HepG2 (cell line): ENCODE data around the gene PLCB1. TPM values are rescaled to one million over a fixed set of nuclear protein-coding genes. Genes with fewer than 3 reads are reported as not detected.

ENCODE experiments used
- ARNT2 ChIP-seq: sonication (generic); formaldehyde crosslinking; IDR thresholded peaks from 2 replicates; pipeline ENCODE4 v1.8.0; 2022; ENCODE audit warnings: mild to moderate bottlenecking, low read depth, missing genetic modification reagents, moderate library complexity
- CCAR2 ChIP-seq: fragments of 200-400 bp; formaldehyde crosslinking; optimal IDR thresholded peaks from 2 replicates; pipeline ENCODE3; 2018; ENCODE audit warnings: low read depth, mild to moderate bottlenecking, low read length, moderate library complexity
- EEA1 ChIP-seq: sonication (generic); formaldehyde crosslinking; IDR thresholded peaks from 2 replicates; pipeline ENCODE4 v1.5.1; 2020; ENCODE audit warnings: mild to moderate bottlenecking, missing genetic modification reagents, borderline replicate concordance
- HNF1B ChIP-seq: sonication (generic); formaldehyde crosslinking; IDR thresholded peaks from 2 replicates; pipeline ENCODE4 v1.5.1; 2020; ENCODE audit warnings: mild to moderate bottlenecking, moderate library complexity, missing genetic modification reagents
- MAFF ChIP-seq: IDR thresholded peaks from 2 replicates; pipeline ENCODE4 v1.6.1; 2011; ENCODE audit warnings: low read depth, low read length, improper control_type of control experiment
- MAFG ChIP-seq: sonication (generic); formaldehyde crosslinking; IDR thresholded peaks from 2 replicates; pipeline ENCODE4 v1.5.1; 2020; ENCODE audit warnings: mild to moderate bottlenecking, missing genetic modification reagents
- MAFK ChIP-seq, 2 experiments: IDR thresholded peaks in 1 of 2; conservative IDR thresholded peaks in 1 of 2; 2 replicates each; pipeline ENCODE4 v1.6.1; 2011; ENCODE audit warnings: improper control_type of control experiment in 2 of 2, low read length in 2 of 2
- MED13 ChIP-seq: sonication (generic); formaldehyde crosslinking; IDR thresholded peaks from 2 replicates; pipeline ENCODE4 v1.5.0; 2020; ENCODE audit warnings: missing genetic modification reagents
- MIXL1 ChIP-seq: IDR thresholded peaks from 2 replicates; pipeline ENCODE4 v1.6.1; 2016
- NR3C1 ChIP-seq: sonication (generic); formaldehyde crosslinking; IDR thresholded peaks from 2 replicates; pipeline ENCODE4 v1.4.0; 2020; ENCODE audit warnings: missing genetic modification reagents
- RXRA ChIP-seq: sonication (generic); formaldehyde crosslinking; IDR thresholded peaks from 2 replicates; pipeline ENCODE4 v1.5.1; 2020; ENCODE audit warnings: missing genetic modification reagents
- TEAD2 ChIP-seq: sonication (generic); formaldehyde crosslinking; IDR thresholded peaks from 2 replicates; pipeline ENCODE4 v1.9.0; 2021; ENCODE audit warnings: missing genetic modification reagents
- TOE1 ChIP-seq: sonication (generic); formaldehyde crosslinking; IDR thresholded peaks from 2 replicates; pipeline ENCODE4 v1.4.0; 2020; ENCODE audit warnings: mild to moderate bottlenecking, missing genetic modification reagents
- YEATS2 ChIP-seq: sonication (generic); formaldehyde crosslinking; IDR thresholded peaks from 2 replicates; pipeline ENCODE4 v1.4.0; 2020; ENCODE audit warnings: missing genetic modification reagents, borderline replicate concordance
- ZIK1 ChIP-seq: sonication (generic); formaldehyde crosslinking; IDR thresholded peaks from 2 replicates; pipeline ENCODE4 v1.5.0; 2020; ENCODE audit warnings: mild to moderate bottlenecking, low read depth, missing genetic modification reagents, borderline replicate concordance
- ZNF136 ChIP-seq: sonication (generic); formaldehyde crosslinking; IDR thresholded peaks from 2 replicates; pipeline ENCODE4 v1.8.1; 2022; ENCODE audit warnings: low read depth, mild to moderate bottlenecking, moderate library complexity, missing genetic modification reagents
- ZNF296 ChIP-seq: sonication (generic); formaldehyde crosslinking; conservative IDR thresholded peaks from 2 replicates; pipeline ENCODE4 v1.5.0; 2020; ENCODE audit warnings: mild to moderate bottlenecking, missing genetic modification reagents
- ZNF512 ChIP-seq: sonication (generic); formaldehyde crosslinking; IDR thresholded peaks from 2 replicates; pipeline ENCODE4 v1.4.0; 2020; ENCODE audit warnings: mild to moderate bottlenecking, missing genetic modification reagents
- ZNF800 ChIP-seq: sonication (generic); formaldehyde crosslinking; IDR thresholded peaks from 2 replicates; pipeline ENCODE4 v1.4.0; 2020; ENCODE audit warnings: missing genetic modification reagents
- ZNF878 ChIP-seq: sonication (generic); formaldehyde crosslinking; IDR thresholded peaks from 2 replicates; pipeline ENCODE4 v1.8.1; 2023; ENCODE audit warnings: mild to moderate bottlenecking, missing genetic modification reagents, moderate library complexity
- polyA plus RNA-seq, 8 experiments: library from polyadenylated mRNA; depleted of rRNA in 3 of 8; stranded (reverse) in 7 of 8; unstranded in 1 of 8; fragments of >200 nt; fragmentation: Illumina TruSeq in 4 of 8; extraction: Trizol in 4 of 8; gene quantifications; 2 replicates each; pipeline versions ENCODE4 v1.2.1 to v1.2.3, GENCODE V29; 2011 to 2016; ENCODE audit warnings: low read depth in 4 of 8, missing spikeins in 1 of 8, mixed read lengths in 1 of 8; ENCODE audit not compliant: insufficient read depth in 1 of 8
- total RNA-seq, 5 experiments: library from RNA; depleted of rRNA; stranded (reverse); fragments of >200 nt; fragmentation: Illumina TruSeq; extraction: Trizol; gene quantifications; 2 replicates each; pipeline ENCODE4 v1.2.3, GENCODE V29; 2016; ENCODE audit warnings: low read depth in 1 of 5

Gene PLCB1
- total and polyA plus RNA-seq, 2 of the 13 experiments (the other 11 are each of a cell fraction or from before 2014, with no cell fraction given): 42.4 to 55.9 TPM

GRCh38 chr20:8246153-8246552, 114.1 kb downstream of the PLCB1 start (continued):
- TF ChIP-seq ZNF296 (CRISPR knock-in tag) (no peak), HNF1B (no peak), TEAD2 (CRISPR knock-in tag) (no peak), MAFF (peak; percentile 93), ZIK1 (no peak), TOE1 (no peak), CCAR2 (no peak), ARNT2 (no peak), MAFK (conservative IDR thresholded peaks at IDR 0.05 in 1 of 2, IDR thresholded peaks at IDR 0.05 in 1 of 2; ENCODE audit: low read length in 2 of 2) (peak; percentile 91 to 95), MAFG (CRISPR knock-in tag) (peak; percentile 16; the same call in 1 of the 2 replicates), YEATS2 (CRISPR knock-in tag) (no peak), ZNF800 (CRISPR knock-in tag) (no peak), EEA1 (CRISPR knock-in tag) (no peak), ZNF136 (CRISPR knock-in tag) (no peak), ZNF512 (CRISPR knock-in tag) (no peak), MED13 (CRISPR knock-in tag) (no peak), NR3C1 (CRISPR knock-in tag) (no peak), MIXL1 (CRISPR knock-in tag) (peak; percentile 44; the same call in 1 of the 2 replicates), RXRA (CRISPR knock-in tag) (no peak), ZNF878 (no peak)
- TF ChIP-seq, all 625 proteins: peak for 7
